ENCODE data around the gene ATR. TPM values are rescaled to one million over a fixed set of nuclear protein-coding genes. Genes with fewer than 3 reads are reported as not detected.
"Not testable (repeated sequence)": the region's sequence is repeated elsewhere in the genome, so short reads cannot be mapped to it uniquely, and the experiment has no call there.

The ATR gene
- total RNA-seq, 2 experiments from 2014 or later = 24.5 to 24.7 TPM

GRCh38 chr3:142424754-142425153 lies 153.8 kb downstream of the ATR start:
- Mint-ChIP-seq H3K36me3 (ENCODE audit: low read depth) (peaks cover 66% of the 10 kb centered on the region), H3K9me3 (no peaks in the 10 kb centered on the region), H3K27me3 (no peaks in the 10 kb centered on the region)

GRCh38 chr3:142418926-142419592 lies 159.5 kb downstream of the ATR start:
- Mint-ChIP-seq H3K36me3 (ENCODE audit: low read depth) (peaks cover 67% of the 10 kb centered on the region), H3K4me3 (no peak overlapping the region), H3K9me3 (no peaks in the 10 kb centered on the region), H3K27me3 (no peaks in the 10 kb centered on the region), H3K27ac (no peak overlapping the region), H3K4me1 (no peaks in the 10 kb centered on the region)
- ChIA-PET CTCF (no interaction called here), POLR2A (no interaction called here)
- DNase-seq = no peak

More at GRCh38 chr3:142424754-142425153, 153.8 kb downstream of the ATR start:
- Mint-ChIP-seq H3K27ac (no peak overlapping the region), H3K4me1 (peaks cover 6% of the 10 kb centered on the region), H3K4me3 (no peak overlapping the region)
- POLR2A ChIA-PET = no interaction called here
- no peak for DNase-seq
- CTCF ChIA-PET = no interaction called here

- H3K27ac Mint-ChIP-seq = no peak overlapping the region
- H3K4me3 Mint-ChIP-seq = no peak overlapping the region
- ChIA-PET POLR2A (interaction anchor here (0.6 kb wide), 1 partner anchor 8 kb away, joined by 3 read pairs; no protein-coding TSS in a partner anchor), CTCF (interaction anchor here (0.7 kb wide), 1 partner anchor 22 kb away, joined by 3 read pairs; no protein-coding TSS in a partner anchor)
- no peak for DNase-seq
- H3K4me1 Mint-ChIP-seq = no peaks in the 10 kb centered on the region
- no peaks in the 10 kb centered on the region for H3K27me3 Mint-ChIP-seq
- H3K9me3 Mint-ChIP-seq = no peaks in the 10 kb centered on the region
- H3K36me3 Mint-ChIP-seq (ENCODE audit: low read depth) = peaks cover 68% of the 10 kb centered on the region
Observed at GRCh38 chr3:142417302-142417701, 161.2 kb downstream of the ATR start.

GRCh38 chr3:142400537-142400936 lies 178.0 kb downstream of the ATR start:
- DNase-seq, CTCF ChIA-PET, H3K27me3 Mint-ChIP-seq, POLR2A ChIA-PET, H3K4me3 Mint-ChIP-seq, H3K4me1 Mint-ChIP-seq, H3K27ac Mint-ChIP-seq, H3K9me3 Mint-ChIP-seq: not testable (repeated sequence)
- peaks cover 62% of the 10 kb centered on the region for H3K36me3 Mint-ChIP-seq (ENCODE audit: low read depth)

Other genes with a start within 250 kb of the ATR start
- 100 to 1,000 TPM; 100 to 103 TPM for gene XRN1, start 130.7 kb downstream of the ATR start, total RNA-seq
- gene PLS1, start 17.7 kb upstream of the ATR start, total RNA-seq = 1 to 10 TPM; 3.1 to 3.6 TPM
- 1 to 10 TPM; 3.0 TPM for gene TRPC1, start 145.3 kb upstream of the ATR start, total RNA-seq